COLO668 (cell line): ENCODE data around the gene TMEM190.
A peak's percentile ranks its signal among the peaks of the same experiment; 100 is the strongest.
"Not testable (repeated sequence)": the region's sequence is repeated elsewhere in the genome, so short reads cannot be mapped to it uniquely, and the experiment has no call there.

Experiments used
- DNase-seq: peaks from one replicate; lab custom pipeline; 2025; ENCODE audit not compliant: unreplicated experiment; lab: John Stamatoyannopoulos, UW

The TMEM190 gene

GRCh38 chr19:55389386-55390317 is 13.0 kb downstream of the TMEM190 start:
- DNase-seq = no peak

GRCh38 chr19:55390461-55390880 is 13.8 kb downstream of the TMEM190 start:
- no peak for DNase-seq

- no peak for DNase-seq
Observed at GRCh38 chr19:55391191-55391670, 14.6 kb downstream of the TMEM190 start.

GRCh38 chr19:55391702-55392615 is 15.3 kb downstream of the TMEM190 start:
- DNase-seq = no peak

GRCh38 chr19:55392820-55393761 is 16.5 kb downstream of the TMEM190 start:
- DNase-seq = no peak

GRCh38 chr19:55398200-55398925 is 21.7 kb downstream of the TMEM190 start:
- DNase-seq = no peak

- no peak for DNase-seq
Observed at GRCh38 chr19:55400281-55401087, 23.9 kb downstream of the TMEM190 start.

GRCh38 chr19:55401390-55401789 is 24.8 kb downstream of the TMEM190 start:
- DNase-seq = not testable (repeated sequence)

GRCh38 chr19:55402509-55402908 is 25.9 kb downstream of the TMEM190 start:
- DNase-seq = no peak

GRCh38 chr19:55405638-55406037 is 29.0 kb downstream of the TMEM190 start:
- DNase-seq = no peak

GRCh38 chr19:55406091-55406825 is 29.6 kb downstream of the TMEM190 start:
- no peak for DNase-seq

- peak; percentile 45 for DNase-seq
Observed at GRCh38 chr19:55406826-55407549, 30.4 kb downstream of the TMEM190 start.

- DNase-seq = not testable (repeated sequence)
Observed at GRCh38 chr19:55407550-55407799, 30.8 kb downstream of the TMEM190 start, which contains the start of gene UBE2S. Gene UBE2S (minus strand): TSS chr19:55407788. CDS start chr19:55407589, 199 bp downstream.

GRCh38 chr19:55407800-55408532 is 31.3 kb downstream of the TMEM190 start:
- DNase-seq = peak; percentile 98

- DNase-seq = no peak
Observed at GRCh38 chr19:55408533-55408872, 31.9 kb downstream of the TMEM190 start.

- not testable (repeated sequence) for DNase-seq
Observed at GRCh38 chr19:55409179-55409578, 32.6 kb downstream of the TMEM190 start.

- no peak for DNase-seq
Observed at GRCh38 chr19:55410168-55410567, 33.5 kb downstream of the TMEM190 start.
